WTC11 (cell line): ENCODE results near the gene FMO5. TPM values are rescaled to one million over a fixed set of nuclear protein-coding genes. Genes with fewer than 3 reads are reported as not detected.

ENCODE experiments used
- ATAC-seq: fragments of 200-7000 bp; cut with Tn5 transposase; 2 replicates; pipeline ENCODE4 v1.10.0; 2021; ENCODE audit warnings: mild to moderate bottlenecking, moderate library complexity
- CTCF ChIA-PET: fragments of 300-600 bp; sonication (Branson Sonifier 250); formaldehyde crosslinking; loops from one replicate; lab custom pipeline; 2021; ENCODE audit warnings: antibody characterized with exemption; lab: Charles Lee
- POLR2A ChIA-PET: fragments of 350-600 bp; sonication (Branson Sonifier 250); formaldehyde crosslinking; loops from one replicate; lab custom pipeline; 2021; ENCODE audit warnings: antibody characterized with exemption; lab: Charles Lee
- DNase-seq: peaks from one replicate; pipeline ENCODE4 v3.0.0; 2021; ENCODE audit warnings: low spot score
- H3K27ac Mint-ChIP-seq: 2 replicates; pipeline ENCODE4 v1.8.0; 2021; ENCODE audit warnings: mixed read lengths
- H3K27me3 Mint-ChIP-seq: 2 replicates; pipeline ENCODE4 v1.8.0; 2021; ENCODE audit warnings: low read depth, mild to moderate bottlenecking, moderate library complexity, mixed read lengths
- H3K36me3 Mint-ChIP-seq: 2 replicates; pipeline ENCODE4 v1.8.0; 2021; ENCODE audit warnings: mixed read lengths
- H3K4me1 Mint-ChIP-seq: 2 replicates; pipeline ENCODE4 v1.8.0; 2022; ENCODE audit warnings: mixed read lengths
- H3K4me3 Mint-ChIP-seq: 2 replicates; pipeline ENCODE4 v1.8.0; 2021; ENCODE audit warnings: mild to moderate bottlenecking, moderate library complexity, mixed read lengths
- H3K9me3 Mint-ChIP-seq: 2 replicates; pipeline ENCODE4 v1.8.0; 2021; ENCODE audit warnings: mixed read lengths
- ELF4 ChIP-seq: sonication (generic); formaldehyde crosslinking; IDR thresholded peaks from 2 replicates; pipeline ENCODE4 v1.8.1; 2022; ENCODE audit warnings: low read depth, mild to moderate bottlenecking, moderate library complexity, missing genetic modification reagents
- MYBL2 ChIP-seq: sonication (generic); formaldehyde crosslinking; IDR thresholded peaks from 2 replicates; pipeline ENCODE4 v1.8.1; 2023; ENCODE audit warnings: mild to moderate bottlenecking, moderate library complexity, missing genetic modification reagents
- TP53 ChIP-seq: sonication (generic); formaldehyde crosslinking; IDR thresholded peaks from 2 replicates; pipeline ENCODE4 v1.8.1; 2023; ENCODE audit warnings: mild to moderate bottlenecking, missing genetic modification reagents
- ZNF232 ChIP-seq: sonication (generic); formaldehyde crosslinking; IDR thresholded peaks from 2 replicates; pipeline ENCODE4 v1.8.0; 2022; ENCODE audit warnings: mild to moderate bottlenecking, missing genetic modification reagents
- ZNF423 ChIP-seq: fragments of 250-450 bp; sonication (Bioruptor Pico); IDR thresholded peaks from 2 replicates; pipeline ENCODE4 v2.1.2; 2022; ENCODE audit warnings: mild to moderate bottlenecking, moderate library complexity
- total RNA-seq: library from RNA; stranded (reverse); gene quantifications from 3 replicates; pipeline ENCODE4 v1.2.3, GENCODE V29; 2021
- TF ChIP-seq, protein P1 (sequence below): fragments of 250-450 bp; sonication (Bioruptor Pico); conservative IDR thresholded peaks from 2 replicates; pipeline ENCODE4 v1.9.0; 2021; ENCODE audit warnings: mild to moderate bottlenecking
- TF ChIP-seq, protein P2 (sequence below): fragments of 250-450 bp; sonication (Bioruptor Pico); IDR thresholded peaks from 2 replicates; pipeline ENCODE4 v1.9.0; 2021; ENCODE audit warnings: mild to moderate bottlenecking, borderline replicate concordance
- TF ChIP-seq, protein P3 (sequence below): sonication (generic); formaldehyde crosslinking; IDR thresholded peaks from 2 replicates; pipeline ENCODE4 v1.8.1; 2022; ENCODE audit warnings: low read depth, mild to moderate bottlenecking, moderate library complexity, missing genetic modification reagents, borderline replicate concordance
- TF ChIP-seq, protein P4 (sequence below): sonication (generic); formaldehyde crosslinking; IDR thresholded peaks from 2 replicates; pipeline ENCODE4 v1.8.1; 2023; ENCODE audit warnings: mild to moderate bottlenecking, missing genetic modification reagents
- TF ChIP-seq, protein P5 (sequence below): fragments of 250-450 bp; sonication (Bioruptor Pico); IDR thresholded peaks from 2 replicates; pipeline ENCODE4 v2.1.2; 2022; ENCODE audit warnings: mild to moderate bottlenecking, moderate library complexity
- TF ChIP-seq, protein P6 (sequence below): sonication (generic); formaldehyde crosslinking; IDR thresholded peaks from 2 replicates; pipeline ENCODE4 v1.8.0; 2022; ENCODE audit warnings: mild to moderate bottlenecking, missing genetic modification reagents
- TF ChIP-seq, protein P7 (sequence below): sonication (generic); formaldehyde crosslinking; IDR thresholded peaks from 2 replicates; pipeline ENCODE4 v1.8.1; 2022; ENCODE audit warnings: missing genetic modification reagents, borderline replicate concordance

Gene FMO5
- total RNA-seq, 1 experiment from 2014 or later, result 3.3 TPM

DNA sequence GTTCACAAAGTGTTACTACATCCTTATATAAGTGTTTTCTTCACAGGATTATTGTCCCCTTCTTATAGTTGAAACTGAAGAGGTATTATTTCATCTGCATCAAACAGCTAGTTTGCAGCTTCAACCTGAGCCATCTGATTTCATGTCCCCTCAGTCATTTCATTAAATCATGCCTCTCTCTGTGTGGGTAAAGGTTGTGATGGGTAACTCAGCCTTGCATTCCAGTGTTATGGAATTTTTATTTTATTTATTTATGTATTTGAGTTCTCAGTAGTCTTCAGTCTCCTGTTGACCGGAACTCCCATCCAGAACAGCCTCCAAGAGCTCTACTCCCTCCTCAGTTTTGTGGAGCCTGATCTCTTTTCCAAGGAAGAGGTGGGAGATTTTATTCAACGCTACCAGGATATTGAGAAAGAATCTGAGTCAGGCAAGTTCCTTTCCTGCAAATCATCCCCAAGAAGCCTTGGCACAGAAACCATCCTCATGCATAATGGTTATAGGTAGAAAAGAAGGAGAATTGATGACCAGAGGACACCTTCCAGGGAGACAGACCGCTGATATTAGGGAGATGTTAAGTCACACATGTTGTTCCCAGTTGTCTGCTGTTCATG, 39.1 kb upstream of the FMO5 start:
- H3K4me1 Mint-ChIP-seq, result no peaks in the 10 kb centered on the region
- ChIA-PET POLR2A (no interaction called here), CTCF (interaction anchor here (0.6 to 0.9 kb wide), 2 partner anchors 8 to 9 kb away, joined by 3 read pairs; no protein-coding TSS in a partner anchor)
- no peaks in the 10 kb centered on the region for H3K9me3 Mint-ChIP-seq
- TF ChIP-seq ZNF423, result no peak
- TF ChIP-seq, protein P1, sequence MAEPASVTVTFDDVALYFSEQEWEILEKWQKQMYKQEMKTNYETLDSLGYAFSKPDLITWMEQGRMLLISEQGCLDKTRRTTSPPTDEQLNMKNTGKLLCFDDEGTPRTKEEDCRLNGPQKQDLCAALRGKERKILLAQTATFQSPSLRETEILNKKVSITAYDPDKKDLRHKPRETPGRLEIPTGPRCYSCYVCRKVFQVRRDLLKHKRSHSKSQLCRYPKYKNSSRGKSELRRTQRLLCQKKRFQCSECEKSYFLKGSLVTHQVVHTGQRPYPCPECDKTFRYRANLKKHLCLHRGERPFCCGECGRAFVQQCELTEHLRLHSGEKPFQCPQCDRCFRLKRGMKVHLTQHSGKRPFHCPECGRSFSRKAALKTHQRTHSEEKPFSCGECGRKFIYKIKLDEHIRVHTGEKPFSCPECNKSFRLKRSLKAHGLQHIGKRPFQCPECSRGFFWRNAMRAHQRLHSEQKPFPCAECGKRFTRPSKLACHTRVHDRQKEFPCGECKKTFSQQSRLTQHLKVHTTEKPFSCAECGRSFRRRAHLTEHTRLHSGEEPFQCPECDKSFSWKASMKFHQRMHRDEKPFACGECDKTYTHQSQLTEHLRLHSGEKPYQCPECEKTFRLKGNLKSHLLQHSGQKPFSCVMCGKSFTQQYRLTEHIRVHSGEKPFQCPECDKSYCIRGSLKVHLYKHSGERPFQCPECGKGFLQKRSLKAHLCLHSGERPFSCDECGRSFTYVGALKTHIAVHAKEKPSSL (CRISPR knock-in tag), result no peak
- TF ChIP-seq, protein P2, sequence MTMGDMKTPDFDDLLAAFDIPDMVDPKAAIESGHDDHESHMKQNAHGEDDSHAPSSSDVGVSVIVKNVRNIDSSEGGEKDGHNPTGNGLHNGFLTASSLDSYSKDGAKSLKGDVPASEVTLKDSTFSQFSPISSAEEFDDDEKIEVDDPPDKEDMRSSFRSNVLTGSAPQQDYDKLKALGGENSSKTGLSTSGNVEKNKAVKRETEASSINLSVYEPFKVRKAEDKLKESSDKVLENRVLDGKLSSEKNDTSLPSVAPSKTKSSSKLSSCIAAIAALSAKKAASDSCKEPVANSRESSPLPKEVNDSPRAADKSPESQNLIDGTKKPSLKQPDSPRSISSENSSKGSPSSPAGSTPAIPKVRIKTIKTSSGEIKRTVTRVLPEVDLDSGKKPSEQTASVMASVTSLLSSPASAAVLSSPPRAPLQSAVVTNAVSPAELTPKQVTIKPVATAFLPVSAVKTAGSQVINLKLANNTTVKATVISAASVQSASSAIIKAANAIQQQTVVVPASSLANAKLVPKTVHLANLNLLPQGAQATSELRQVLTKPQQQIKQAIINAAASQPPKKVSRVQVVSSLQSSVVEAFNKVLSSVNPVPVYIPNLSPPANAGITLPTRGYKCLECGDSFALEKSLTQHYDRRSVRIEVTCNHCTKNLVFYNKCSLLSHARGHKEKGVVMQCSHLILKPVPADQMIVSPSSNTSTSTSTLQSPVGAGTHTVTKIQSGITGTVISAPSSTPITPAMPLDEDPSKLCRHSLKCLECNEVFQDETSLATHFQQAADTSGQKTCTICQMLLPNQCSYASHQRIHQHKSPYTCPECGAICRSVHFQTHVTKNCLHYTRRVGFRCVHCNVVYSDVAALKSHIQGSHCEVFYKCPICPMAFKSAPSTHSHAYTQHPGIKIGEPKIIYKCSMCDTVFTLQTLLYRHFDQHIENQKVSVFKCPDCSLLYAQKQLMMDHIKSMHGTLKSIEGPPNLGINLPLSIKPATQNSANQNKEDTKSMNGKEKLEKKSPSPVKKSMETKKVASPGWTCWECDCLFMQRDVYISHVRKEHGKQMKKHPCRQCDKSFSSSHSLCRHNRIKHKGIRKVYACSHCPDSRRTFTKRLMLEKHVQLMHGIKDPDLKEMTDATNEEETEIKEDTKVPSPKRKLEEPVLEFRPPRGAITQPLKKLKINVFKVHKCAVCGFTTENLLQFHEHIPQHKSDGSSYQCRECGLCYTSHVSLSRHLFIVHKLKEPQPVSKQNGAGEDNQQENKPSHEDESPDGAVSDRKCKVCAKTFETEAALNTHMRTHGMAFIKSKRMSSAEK (CRISPR knock-in tag), result no peak
- no peak for TF ChIP-seq MYBL2 (CRISPR knock-in tag)
- TF ChIP-seq, protein P3, sequence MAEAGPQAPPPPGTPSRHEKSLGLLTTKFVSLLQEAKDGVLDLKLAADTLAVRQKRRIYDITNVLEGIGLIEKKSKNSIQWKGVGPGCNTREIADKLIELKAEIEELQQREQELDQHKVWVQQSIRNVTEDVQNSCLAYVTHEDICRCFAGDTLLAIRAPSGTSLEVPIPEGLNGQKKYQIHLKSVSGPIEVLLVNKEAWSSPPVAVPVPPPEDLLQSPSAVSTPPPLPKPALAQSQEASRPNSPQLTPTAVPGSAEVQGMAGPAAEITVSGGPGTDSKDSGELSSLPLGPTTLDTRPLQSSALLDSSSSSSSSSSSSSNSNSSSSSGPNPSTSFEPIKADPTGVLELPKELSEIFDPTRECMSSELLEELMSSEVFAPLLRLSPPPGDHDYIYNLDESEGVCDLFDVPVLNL (CRISPR knock-in tag), result no peak
- no peak for TF ChIP-seq TP53 (CRISPR knock-in tag)
- no peak for TF ChIP-seq ELF4 (CRISPR knock-in tag)
- TF ChIP-seq, protein P4, sequence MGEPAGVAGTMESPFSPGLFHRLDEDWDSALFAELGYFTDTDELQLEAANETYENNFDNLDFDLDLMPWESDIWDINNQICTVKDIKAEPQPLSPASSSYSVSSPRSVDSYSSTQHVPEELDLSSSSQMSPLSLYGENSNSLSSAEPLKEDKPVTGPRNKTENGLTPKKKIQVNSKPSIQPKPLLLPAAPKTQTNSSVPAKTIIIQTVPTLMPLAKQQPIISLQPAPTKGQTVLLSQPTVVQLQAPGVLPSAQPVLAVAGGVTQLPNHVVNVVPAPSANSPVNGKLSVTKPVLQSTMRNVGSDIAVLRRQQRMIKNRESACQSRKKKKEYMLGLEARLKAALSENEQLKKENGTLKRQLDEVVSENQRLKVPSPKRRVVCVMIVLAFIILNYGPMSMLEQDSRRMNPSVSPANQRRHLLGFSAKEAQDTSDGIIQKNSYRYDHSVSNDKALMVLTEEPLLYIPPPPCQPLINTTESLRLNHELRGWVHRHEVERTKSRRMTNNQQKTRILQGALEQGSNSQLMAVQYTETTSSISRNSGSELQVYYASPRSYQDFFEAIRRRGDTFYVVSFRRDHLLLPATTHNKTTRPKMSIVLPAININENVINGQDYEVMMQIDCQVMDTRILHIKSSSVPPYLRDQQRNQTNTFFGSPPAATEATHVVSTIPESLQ, result no peak
- TF ChIP-seq, protein P5, sequence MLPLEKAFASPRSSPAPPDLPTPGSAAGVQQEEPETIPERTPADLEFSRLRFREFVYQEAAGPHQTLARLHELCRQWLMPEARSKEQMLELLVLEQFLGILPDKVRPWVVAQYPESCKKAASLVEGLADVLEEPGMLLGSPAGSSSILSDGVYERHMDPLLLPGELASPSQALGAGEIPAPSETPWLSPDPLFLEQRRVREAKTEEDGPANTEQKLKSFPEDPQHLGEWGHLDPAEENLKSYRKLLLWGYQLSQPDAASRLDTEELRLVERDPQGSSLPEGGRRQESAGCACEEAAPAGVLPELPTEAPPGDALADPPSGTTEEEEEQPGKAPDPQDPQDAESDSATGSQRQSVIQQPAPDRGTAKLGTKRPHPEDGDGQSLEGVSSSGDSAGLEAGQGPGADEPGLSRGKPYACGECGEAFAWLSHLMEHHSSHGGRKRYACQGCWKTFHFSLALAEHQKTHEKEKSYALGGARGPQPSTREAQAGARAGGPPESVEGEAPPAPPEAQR (CRISPR knock-in tag), result no peak
- TF ChIP-seq, protein P6, sequence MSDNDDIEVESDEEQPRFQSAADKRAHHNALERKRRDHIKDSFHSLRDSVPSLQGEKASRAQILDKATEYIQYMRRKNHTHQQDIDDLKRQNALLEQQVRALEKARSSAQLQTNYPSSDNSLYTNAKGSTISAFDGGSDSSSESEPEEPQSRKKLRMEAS (CRISPR knock-in tag), result no peak
- TF ChIP-seq, protein P7, sequence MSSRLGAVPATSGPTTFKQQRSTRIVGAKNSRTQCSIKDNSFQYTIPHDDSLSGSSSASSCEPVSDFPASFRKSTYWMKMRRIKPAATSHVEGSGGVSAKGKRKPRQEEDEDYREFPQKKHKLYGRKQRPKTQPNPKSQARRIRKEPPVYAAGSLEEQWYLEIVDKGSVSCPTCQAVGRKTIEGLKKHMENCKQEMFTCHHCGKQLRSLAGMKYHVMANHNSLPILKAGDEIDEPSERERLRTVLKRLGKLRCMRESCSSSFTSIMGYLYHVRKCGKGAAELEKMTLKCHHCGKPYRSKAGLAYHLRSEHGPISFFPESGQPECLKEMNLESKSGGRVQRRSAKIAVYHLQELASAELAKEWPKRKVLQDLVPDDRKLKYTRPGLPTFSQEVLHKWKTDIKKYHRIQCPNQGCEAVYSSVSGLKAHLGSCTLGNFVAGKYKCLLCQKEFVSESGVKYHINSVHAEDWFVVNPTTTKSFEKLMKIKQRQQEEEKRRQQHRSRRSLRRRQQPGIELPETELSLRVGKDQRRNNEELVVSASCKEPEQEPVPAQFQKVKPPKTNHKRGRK (CRISPR knock-in tag), result no peak
- no peak for TF ChIP-seq ZNF232 (CRISPR knock-in tag)
- DNase-seq (no peak), ATAC-seq (no peak)
- no peaks in the 10 kb centered on the region for H3K27me3 Mint-ChIP-seq
- no peak overlapping the region for H3K4me3 Mint-ChIP-seq
- peaks cover 59% of the 10 kb centered on the region for H3K36me3 Mint-ChIP-seq
- no peak overlapping the region for H3K27ac Mint-ChIP-seq
